RCC 7860 (cell line): ENCODE measurements around the gene SVOPL.
A peak's percentile ranks its signal among the peaks of the same experiment; 100 is the strongest.
"Not testable (repeated sequence)": the region's sequence is repeated elsewhere in the genome, so short reads cannot be mapped to it uniquely, and the experiment has no call there.

Experiments used
- DNase-seq: peaks from one replicate; pipeline ENCODE4 v3.0.0-alpha.2; 2015; ENCODE audit warnings: low spot score
- FAIRE-seq: peaks from 2 replicates; lab custom pipeline; 2012; peaks lifted over from hg19 to GRCh38; lab: Jason Lieb, UNC

The SVOPL gene

GRCh38 chr7:138700857-138701536, at the start of gene SVOPL:
Gene SVOPL, minus strand, starts transcription at chr7:138701362. Its CDS starts 22,317 bp downstream, at chr7:138679045.
- DNase-seq (no peak), FAIRE-seq (no peak)

- no peak for FAIRE-seq
Measured at GRCh38 chr7:138750473-138750872, 49.3 kb upstream of the SVOPL start.

DNA sequence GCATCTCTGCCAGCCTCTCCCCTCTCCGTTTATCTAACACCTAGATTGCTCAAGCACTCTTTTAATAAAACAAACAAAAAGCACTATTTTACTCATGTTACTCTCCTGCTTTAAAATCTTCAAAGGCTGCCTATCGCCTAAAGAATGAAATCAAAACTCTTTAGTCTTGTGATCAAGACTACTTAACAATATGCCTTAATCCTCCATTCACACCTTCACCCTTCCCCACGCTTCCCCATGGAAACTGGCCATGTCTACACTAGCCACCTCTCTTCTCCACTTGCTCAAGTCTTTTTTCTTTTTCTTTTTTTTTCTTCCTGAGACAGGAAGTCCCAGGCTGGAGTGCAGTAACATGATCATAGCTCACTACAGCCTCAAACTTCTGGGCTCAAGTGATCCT, 48.8 kb upstream of the SVOPL start:
- no peak for DNase-seq
- no peak for FAIRE-seq

More at GRCh38 chr7:138750473-138750872, 49.3 kb upstream of the SVOPL start:
- no peak for DNase-seq

- no peak for DNase-seq
- FAIRE-seq = no peak
Measured at GRCh38 chr7:138748666-138749065, 47.5 kb upstream of the SVOPL start.

- FAIRE-seq (no peak), DNase-seq (no peak)
Measured at GRCh38 chr7:138746073-138746472, 44.9 kb upstream of the SVOPL start.

DNA sequence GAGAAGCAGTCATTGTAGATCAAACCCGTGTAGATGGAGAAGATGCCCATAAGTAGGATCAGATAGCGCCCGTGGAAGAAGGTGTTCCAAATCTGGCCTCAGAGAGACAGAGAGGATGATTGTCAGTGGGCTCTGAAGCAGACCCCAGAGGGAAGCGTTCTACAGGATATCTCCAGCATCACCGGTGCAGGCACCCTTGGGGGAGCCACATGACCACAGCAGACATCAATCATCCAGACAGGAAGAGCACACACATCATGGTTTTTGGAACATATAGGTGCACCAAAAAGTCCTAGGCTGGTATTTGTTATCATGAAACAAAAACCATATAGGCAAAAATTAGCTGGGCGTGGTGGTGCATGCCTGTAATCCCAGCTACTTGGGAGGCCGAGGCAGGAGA, 44.0 kb upstream of the SVOPL start:
- FAIRE-seq (no peak), DNase-seq (no peak)

DNA sequence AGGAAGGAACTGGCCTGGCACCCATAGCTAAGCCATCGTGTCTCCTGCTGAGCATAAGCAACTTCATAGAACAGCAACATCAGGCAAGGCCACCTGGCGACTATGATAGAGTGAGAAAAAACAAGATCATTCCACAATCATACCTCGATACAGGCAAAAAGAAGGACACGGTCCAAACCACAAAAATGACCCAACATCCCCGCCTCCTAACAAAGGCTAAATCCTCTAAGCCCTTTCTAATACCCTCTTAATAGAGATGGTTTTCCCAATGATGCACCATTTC, 40.2 kb upstream of the SVOPL start:
- no peak for FAIRE-seq
- DNase-seq = no peak

DNA sequence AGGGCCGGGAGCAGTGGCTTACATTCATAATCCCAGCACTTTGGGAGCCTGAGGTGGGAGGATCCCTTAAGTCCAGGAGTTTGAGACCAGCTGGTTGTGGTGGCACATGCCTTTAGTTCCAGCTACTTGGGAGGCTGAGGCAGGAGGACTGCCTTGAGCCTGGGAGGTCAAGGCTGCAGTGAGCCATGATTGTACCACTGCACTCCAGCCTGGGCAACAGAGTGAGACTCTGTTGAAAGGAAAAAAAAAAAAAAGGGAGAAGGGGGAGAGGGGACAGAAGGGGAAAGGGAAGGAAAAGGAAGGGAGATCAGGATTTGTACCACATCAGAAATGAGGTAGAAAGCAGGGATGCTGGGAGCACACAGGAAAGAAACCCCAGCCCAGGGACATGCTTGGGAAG, 38.7 kb upstream of the SVOPL start:
- FAIRE-seq = no peak
- DNase-seq = no peak

GRCh38 chr7:138738551-138739335, 37.6 kb upstream of the SVOPL start:
- DNase-seq (peak; percentile 73), FAIRE-seq (peak; percentile 77)

GRCh38 chr7:138738114-138738513, 37.0 kb upstream of the SVOPL start:
- no peak for FAIRE-seq
- DNase-seq = no peak

DNA sequence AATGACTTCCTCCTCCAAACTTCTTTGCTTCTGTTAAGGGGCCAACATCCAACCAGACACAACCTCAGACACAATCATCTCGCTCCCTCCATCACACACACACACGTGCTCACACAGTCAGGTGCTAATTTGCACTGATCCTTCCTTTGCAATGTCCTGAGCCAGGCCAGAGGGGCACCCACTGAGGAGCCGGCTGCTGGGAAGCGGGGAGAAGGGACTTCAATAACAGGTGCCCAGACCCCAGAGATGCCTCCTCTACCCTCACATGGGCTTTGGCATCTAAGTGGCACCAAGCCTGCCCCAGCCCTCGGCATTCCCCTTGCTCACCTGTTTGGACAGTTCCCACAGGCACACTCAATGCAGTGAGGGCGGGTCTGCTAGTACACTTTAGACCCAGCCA, 34.2 kb upstream of the SVOPL start:
- FAIRE-seq (no peak), DNase-seq (no peak)

- not testable (repeated sequence) for DNase-seq, FAIRE-seq
Measured at GRCh38 chr7:138731733-138732132, 30.6 kb upstream of the SVOPL start.

GRCh38 chr7:138729444-138729843, 28.3 kb upstream of the SVOPL start:
- FAIRE-seq (peak; percentile 41), DNase-seq (no peak)

- FAIRE-seq = no peak
- no peak for DNase-seq
Measured at GRCh38 chr7:138727336-138728099, 26.4 kb upstream of the SVOPL start.

DNA sequence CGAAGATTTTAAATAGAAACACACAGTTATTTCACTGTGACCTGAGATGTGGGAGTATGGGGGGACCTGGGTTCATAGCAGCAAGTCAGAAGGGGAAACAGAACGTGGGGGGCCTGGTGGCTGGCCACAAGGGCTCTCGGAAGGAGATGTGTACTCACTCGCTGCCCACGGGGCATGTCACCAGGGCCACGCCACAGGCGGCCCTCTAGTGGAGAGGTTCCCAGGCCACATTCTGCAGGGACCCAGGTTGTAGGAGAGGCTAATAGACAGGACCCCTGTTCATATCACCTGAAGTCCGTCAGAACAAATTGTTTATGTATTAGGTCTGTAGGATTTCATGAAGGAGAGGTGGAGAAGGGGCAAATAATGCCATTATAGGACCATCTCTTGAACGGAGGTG, 25.1 kb upstream of the SVOPL start:
- FAIRE-seq (no peak), DNase-seq (no peak)

DNA sequence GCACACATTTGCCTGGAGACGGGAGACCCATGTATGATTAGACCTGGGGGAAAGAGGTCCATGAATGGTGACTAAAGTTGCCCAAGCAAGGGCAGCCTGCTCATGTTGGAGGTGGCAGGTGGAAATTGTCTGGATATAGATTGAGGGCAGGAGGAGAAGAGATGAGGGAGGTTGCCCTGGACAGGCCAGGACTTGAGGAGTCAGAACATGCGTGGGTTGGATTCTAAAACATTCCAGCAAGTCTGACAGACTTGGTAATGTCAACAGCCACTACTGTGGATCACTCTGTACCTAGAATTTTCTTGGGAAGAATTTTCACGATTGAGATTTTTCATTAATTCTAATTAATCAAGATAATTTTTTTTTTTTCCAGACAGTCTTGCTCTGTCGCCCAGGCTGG, 19.1 kb upstream of the SVOPL start:
- no peak for DNase-seq
- no peak for FAIRE-seq

GRCh38 chr7:138716889-138717288, 15.7 kb upstream of the SVOPL start:
- DNase-seq = no peak

DNA sequence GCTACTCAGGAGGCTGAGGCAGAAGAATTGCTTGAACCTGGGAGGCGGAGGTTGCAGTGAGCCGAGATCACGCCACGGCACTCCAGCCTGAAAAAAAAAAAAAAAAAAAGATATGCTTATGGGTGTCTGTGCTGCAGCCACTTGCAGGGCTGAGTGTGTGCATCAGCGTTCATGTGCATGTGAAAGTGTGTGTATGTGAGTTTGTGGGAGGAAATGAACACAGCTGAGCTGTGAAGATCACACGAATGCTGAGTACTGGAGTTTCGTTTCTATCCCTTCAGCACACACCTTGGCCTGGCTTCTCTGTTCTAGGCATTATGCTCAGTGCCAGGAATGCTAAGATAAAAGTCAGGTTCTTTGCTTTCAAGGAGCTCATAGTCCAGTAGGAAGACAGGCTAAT, 12.0 kb upstream of the SVOPL start:
- FAIRE-seq (no peak), DNase-seq (no peak)

More at GRCh38 chr7:138716889-138717288, 15.7 kb upstream of the SVOPL start:
- no peak for FAIRE-seq

DNA sequence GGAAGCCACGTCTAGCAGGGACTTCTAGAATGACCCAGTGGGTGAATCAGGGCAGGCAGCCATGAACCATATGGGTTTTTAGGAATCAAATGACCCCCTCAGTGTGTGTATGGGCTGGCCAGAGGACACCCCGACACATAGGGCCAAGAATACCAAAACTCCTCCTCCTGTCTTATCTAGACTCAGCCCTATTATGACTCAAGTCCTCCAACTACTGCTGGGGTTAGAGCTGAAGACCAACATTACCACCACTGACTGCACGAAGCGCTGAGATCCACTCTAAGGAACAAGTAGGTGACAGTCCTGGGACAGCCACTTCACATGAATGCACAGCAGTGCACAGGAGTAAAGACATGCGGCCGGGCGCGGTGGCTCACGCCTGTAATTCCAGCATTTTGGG, 11.5 kb upstream of the SVOPL start:
- no peak for FAIRE-seq
- DNase-seq = no peak

GRCh38 chr7:138710536-138711385, 9.6 kb upstream of the SVOPL start:
- DNase-seq (no peak), FAIRE-seq (no peak)

- DNase-seq (peak; percentile 50), FAIRE-seq (no peak)
Measured at GRCh38 chr7:138705167-138705566, 4.0 kb upstream of the SVOPL start.
